ENCODE data around the gene UPK2. TPM values are rescaled to one million over a fixed set of nuclear protein-coding genes. Genes with fewer than 3 reads are reported as not detected.

The UPK2 gene
- total RNA-seq (2014; rRNA removed; shearing (Covaris generic); ENCODE audit: low replicate concordance) = not detected in 2 replicates

DNA sequence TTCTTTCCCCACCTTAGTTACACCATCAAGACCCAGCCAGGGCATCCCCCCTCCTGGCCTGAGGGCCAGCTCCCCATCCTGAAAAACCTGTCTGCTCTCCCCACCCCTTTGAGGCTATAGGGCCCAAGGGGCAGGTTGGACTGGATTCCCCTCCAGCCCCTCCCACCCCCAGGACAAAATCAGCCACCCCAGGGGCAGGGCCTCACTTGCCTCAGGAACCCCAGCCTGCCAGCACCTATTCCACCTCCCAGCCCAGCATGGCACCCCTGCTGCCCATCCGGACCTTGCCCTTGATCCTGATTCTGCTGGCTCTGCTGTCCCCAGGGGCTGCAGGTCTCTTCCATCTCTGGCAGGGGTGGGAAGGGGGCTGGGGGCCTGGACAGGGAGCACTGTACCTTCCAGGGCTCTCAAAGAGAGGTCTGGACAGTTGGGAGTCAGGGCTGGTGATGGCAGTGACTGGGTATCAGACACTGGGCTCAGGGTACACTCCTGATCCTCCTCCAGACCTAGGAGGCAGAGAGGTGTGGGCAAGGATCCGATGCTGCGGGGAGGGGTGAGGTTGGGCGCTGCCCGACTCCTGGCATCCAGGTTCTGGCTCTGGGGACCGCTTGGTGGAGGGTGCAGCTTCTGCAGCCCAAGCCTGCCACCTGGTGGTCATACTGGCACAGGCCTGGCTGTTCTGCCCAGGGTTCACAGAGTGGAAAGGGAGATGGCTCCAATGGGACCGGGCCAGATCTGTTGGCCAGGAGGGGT, at the start of gene UPK2:
Gene UPK2 (plus strand): TSS at position 205 of the 753 bp plus-strand sequence. CDS start 53 bp downstream, at position 258.
- no peaks in the 10 kb centered on the region for H3K36me3 ChIP-seq
- H3K27me3 ChIP-seq = no peaks in the 10 kb centered on the region
- H3K4me3 ChIP-seq = no peak within 1 kb of the TSS
- no peaks in the 10 kb centered on the region for H3K9me3 ChIP-seq
- DNase-seq = peak; percentile 81

- DNase-seq = peak; percentile 83
- Histone ChIP-seq H3K27me3 (no peaks in the 10 kb centered on the region), H3K9me3 (no peaks in the 10 kb centered on the region), H3K4me3 (no peak overlapping the region), H3K36me3 (peaks cover 66% of the 10 kb centered on the region)
Measured at GRCh38 chr11:118907051-118908042, 48.8 kb upstream of the UPK2 start.

DNA sequence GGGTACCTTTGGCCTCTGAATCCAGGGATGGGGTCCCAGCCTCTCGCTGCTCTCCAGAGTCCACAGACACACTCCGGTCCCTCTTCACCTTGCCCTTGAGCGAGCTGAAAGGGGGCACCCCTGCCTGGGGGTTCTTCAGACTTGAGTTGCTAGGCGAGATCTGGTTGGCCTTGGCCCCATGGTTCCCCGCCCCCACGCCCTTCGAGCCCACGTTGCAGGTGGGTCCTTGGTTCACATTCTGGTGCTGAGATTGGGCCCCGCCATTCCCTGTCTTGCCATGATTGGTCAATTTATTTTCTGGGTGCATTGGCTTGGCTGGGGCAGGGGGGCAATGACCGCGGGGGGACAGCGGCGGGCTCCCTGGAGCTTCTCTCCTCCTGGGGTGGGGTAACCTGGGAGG, 47.8 kb upstream of the UPK2 start:
- H3K27me3 ChIP-seq = no peaks in the 10 kb centered on the region
- peaks cover 63% of the 10 kb centered on the region for H3K36me3 ChIP-seq
- H3K4me3 ChIP-seq = no peak overlapping the region
- H3K9me3 ChIP-seq = no peaks in the 10 kb centered on the region
- DNase-seq = no peak

DNA sequence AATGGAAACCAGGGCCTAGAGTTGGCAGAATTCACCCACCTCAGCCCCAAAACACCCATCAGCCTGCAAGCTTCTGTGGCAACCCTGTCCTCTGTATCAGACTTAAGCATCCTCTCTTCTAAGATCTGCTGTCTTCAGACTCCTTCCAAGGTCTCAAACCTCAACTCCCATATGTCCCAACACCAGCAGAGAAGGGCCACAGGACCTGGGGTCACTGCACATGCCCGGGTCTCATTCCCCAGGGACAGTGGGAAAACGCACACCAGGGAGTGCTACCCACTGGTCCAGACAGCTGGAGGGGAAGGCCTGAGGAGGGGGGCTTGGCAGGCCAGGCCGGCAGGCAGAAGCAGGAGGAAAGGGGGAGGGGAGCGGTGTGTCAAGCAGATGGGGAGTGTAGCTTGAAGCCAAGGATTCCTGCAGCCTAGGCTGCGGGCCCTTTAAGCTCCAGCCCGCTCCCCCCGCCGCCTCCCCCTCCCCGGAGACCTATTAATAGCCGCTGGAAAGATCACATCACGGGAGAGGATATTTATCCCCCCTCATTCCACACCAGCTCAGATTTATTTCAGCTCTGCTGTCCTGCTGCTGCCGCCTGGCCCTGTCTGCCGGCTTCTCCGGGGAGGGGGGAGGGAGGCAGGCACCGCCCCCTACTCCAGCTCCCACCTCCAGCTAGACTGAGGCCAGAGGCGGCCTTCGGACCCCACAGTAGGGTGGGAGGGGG, 47.0 kb upstream of the UPK2 start:
- H3K36me3 ChIP-seq = peaks cover 58% of the 10 kb centered on the region
- DNase-seq = peak; percentile 83
- peak overlapping the region; percentile 30 for H3K4me3 ChIP-seq
- no peaks in the 10 kb centered on the region for H3K27me3 ChIP-seq
- H3K9me3 ChIP-seq = no peaks in the 10 kb centered on the region

DNA sequence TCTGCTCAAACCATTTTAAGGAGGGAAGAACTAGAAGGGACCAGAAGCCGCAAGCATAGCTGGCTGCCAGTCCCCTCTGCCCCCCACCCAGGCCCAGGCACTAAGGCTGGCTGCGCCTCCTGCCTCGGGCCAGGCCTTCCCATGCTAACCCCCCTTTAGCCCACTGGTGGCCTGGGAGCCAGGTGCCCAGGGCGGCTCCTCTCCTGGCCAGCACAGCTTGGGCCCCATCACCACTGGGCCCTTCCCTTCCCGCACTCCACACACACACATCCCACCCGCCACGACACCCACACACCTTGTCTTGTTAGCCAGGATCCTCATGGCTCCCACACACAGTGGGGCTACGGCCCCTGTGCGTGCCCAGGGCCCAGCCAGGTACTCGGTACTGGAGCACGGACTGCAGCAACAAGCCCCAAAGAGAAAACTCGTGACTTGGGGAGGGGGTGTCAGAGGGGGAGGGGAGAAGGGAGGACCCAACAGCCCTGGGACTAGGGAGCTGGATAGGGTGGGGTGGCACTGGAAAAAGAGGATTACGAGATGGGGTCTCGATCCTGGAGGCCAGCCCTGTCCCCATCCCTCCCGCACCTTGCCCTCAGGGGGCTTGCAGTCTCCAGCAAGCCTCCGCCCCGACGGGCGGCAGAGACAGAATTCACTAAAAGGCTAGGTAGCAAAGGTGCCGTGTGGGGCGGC, 46.3 kb upstream of the UPK2 start:
- H3K36me3 ChIP-seq = peaks cover 53% of the 10 kb centered on the region
- H3K9me3 ChIP-seq = no peaks in the 10 kb centered on the region
- no peak for DNase-seq
- peak overlapping the region; percentile 30 for H3K4me3 ChIP-seq
- no peaks in the 10 kb centered on the region for H3K27me3 ChIP-seq

DNA sequence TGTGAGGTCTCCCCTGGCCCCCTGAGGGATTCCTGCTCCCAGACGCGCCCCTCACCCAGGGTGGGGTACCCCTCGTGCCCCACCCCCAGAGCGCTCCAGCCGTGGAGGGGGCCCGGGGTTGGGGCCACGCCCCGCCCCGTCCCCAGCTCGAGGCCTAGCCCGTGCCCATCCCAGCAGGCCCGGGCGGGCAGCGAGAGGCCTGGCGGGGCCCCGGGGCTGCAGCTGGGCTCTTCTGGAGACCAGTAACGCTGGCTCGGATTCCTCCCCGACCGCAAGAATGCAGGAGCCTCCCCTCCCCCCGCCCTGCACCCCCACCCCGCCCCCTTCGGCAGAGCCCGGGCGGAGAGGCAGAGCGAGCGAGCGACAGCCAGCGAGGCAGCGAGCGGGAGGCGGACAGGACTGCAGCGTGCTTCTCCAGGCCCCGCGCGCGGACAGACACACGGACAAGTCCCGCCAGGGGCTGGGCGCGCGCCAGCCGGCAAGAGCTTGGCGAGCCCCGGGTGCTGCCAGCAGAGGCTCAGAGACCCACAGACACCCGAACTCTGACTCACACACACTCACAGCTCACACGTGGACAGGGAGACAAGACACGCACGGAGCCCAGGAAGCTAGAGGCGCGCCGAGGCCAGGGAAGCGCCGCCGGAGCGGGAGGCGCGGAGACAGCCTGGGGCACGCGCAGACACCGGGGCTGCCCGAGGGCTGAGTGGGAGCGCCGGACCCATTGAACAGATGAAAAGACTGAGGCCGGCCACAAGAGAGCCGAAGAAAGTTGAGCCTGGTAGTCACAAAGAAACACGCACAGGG, 45.6 kb upstream of the UPK2 start:
- DNase-seq = peak; percentile 86
- Histone ChIP-seq H3K27me3 (no peaks in the 10 kb centered on the region), H3K4me3 (peak overlapping the region; percentile 34), H3K9me3 (no peaks in the 10 kb centered on the region), H3K36me3 (peaks cover 52% of the 10 kb centered on the region)

- H3K4me3 ChIP-seq = peak overlapping the region; percentile 34; the same call in 1 of the 2 replicates
- peaks cover 44% of the 10 kb centered on the region for H3K36me3 ChIP-seq
- DNase-seq = peak; percentile 74
- H3K27me3 ChIP-seq = no peaks in the 10 kb centered on the region
- H3K9me3 ChIP-seq = no peaks in the 10 kb centered on the region
Measured at GRCh38 chr11:118911113-118911879, 44.8 kb upstream of the UPK2 start.

- peaks cover 39% of the 10 kb centered on the region for H3K36me3 ChIP-seq
Measured at GRCh38 chr11:118911880-118912741, 44.0 kb upstream of the UPK2 start.

GRCh38 chr11:118912742-118913410, 43.2 kb upstream of the UPK2 start:
- no peaks in the 10 kb centered on the region for H3K9me3 ChIP-seq
- H3K27me3 ChIP-seq = no peaks in the 10 kb centered on the region
- peaks cover 35% of the 10 kb centered on the region for H3K36me3 ChIP-seq
- H3K4me3 ChIP-seq = no peak overlapping the region
- peak; percentile 66 for DNase-seq

More at GRCh38 chr11:118911880-118912741, 44.0 kb upstream of the UPK2 start:
- Histone ChIP-seq H3K9me3 (no peaks in the 10 kb centered on the region), H3K27me3 (no peaks in the 10 kb centered on the region), H3K4me3 (peak overlapping the region; percentile 8; the same call in 1 of the 2 replicates)
- peak; percentile 92 for DNase-seq

DNA sequence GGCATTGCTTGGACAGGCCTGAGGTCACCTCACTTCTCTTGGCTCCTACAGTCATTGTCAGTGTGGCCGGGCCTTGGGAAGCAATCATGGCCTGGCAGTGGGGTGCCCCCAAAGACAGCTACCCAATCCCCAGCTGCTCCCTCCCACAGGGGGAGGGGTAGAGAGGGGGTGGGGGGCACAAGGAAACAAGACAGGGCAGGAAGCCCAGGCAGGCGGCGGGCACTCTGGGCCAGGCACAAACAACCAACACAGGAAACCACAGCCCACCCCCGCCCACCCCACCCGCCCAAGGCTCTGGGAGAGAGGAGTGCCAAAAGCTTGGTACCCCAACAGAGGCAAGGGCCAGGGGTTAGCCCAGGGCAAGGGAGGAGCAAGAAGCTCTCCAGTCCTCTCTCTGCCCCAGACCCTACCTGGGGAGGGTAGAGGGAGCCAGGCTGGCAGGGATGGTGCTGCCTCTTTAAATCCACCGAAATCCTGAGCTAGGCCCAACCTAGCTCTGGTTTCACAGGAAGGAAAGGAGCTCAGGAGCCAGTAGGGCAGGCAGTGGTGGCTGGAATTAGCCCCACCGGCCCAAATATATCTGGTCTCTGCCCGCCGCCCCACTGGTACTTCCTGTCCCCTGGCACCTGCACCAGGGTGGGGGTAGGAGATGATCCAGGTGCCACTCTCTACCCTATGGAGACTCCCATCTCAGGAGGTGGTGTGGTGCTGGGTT, 42.5 kb upstream of the UPK2 start:
- Histone ChIP-seq H3K9me3 (no peaks in the 10 kb centered on the region), H3K36me3 (peaks cover 30% of the 10 kb centered on the region), H3K4me3 (no peak overlapping the region), H3K27me3 (no peaks in the 10 kb centered on the region)
- no peak for DNase-seq

- Histone ChIP-seq H3K36me3 (peaks cover 26% of the 10 kb centered on the region), H3K9me3 (no peaks in the 10 kb centered on the region), H3K27me3 (no peaks in the 10 kb centered on the region), H3K4me3 (no peak overlapping the region)
- DNase-seq = no peak
Measured at GRCh38 chr11:118914178-118914918, 41.8 kb upstream of the UPK2 start.

GRCh38 chr11:118914987-118915386, 41.1 kb upstream of the UPK2 start:
- no peak overlapping the region for H3K4me3 ChIP-seq
- no peak for DNase-seq

More at GRCh38 chr11:118914987-118915386, 41.1 kb upstream of the UPK2 start:
- no peaks in the 10 kb centered on the region for H3K9me3 ChIP-seq
- peaks cover 22% of the 10 kb centered on the region for H3K36me3 ChIP-seq
- H3K27me3 ChIP-seq = no peaks in the 10 kb centered on the region
